Endothelial cell of umbilical vein (primary cell): ENCODE results near the gene AGXT. TPM values are rescaled to one million over a fixed set of nuclear protein-coding genes. Genes with fewer than 3 reads are reported as not detected.

ENCODE experiments used
- BruUV-seq: library from RNA; stranded (reverse); fragments of 400-500 nt; replicated peaks from 2 replicates; lab custom pipeline; 2021; lab: Mats Ljungman, UMichigan
- CTCF ChIA-PET: fragments of 300-600, 350-600 bp; sonication (Branson Sonifier 250); formaldehyde crosslinking; loops from one replicate; lab custom pipeline; 2021; ENCODE audit warnings: antibody characterized with exemption, inconsistent platforms; lab: Charles Lee
- POLR2A ChIA-PET: fragments of 300-600, 350-600 bp; sonication (Branson Sonifier 250); formaldehyde crosslinking; loops from one replicate; lab custom pipeline; 2021; ENCODE audit warnings: antibody characterized with exemption, inconsistent platforms; lab: Charles Lee
- DNase-seq: peaks from one replicate; pipeline ENCODE4 v3.0.0-alpha.2; 2011; ENCODE audit warnings: low read depth, low spot score
- FAIRE-seq: peaks from 2 replicates; lab custom pipeline; 2011; peaks lifted over from hg19 to GRCh38; lab: Jason Lieb, UNC
- H2AFZ ChIP-seq: 2 replicates; pipeline ENCODE4 v1.6.0; 2012; ENCODE audit warnings: low read depth, low read length, control low read depth, inconsistent platforms
- H3K27ac ChIP-seq: 2 replicates; pipeline ENCODE4 v1.5.1; 2011; ENCODE audit warnings: low read depth, mild to moderate bottlenecking, control low read depth, low read length, moderate library complexity; ENCODE audit not compliant: insufficient read depth
- H3K27me3 ChIP-seq, 2 experiments: 2 replicates each; pipeline versions ENCODE4 v1.6.0 to v1.6.1; 2011; ENCODE audit warnings: low read length in 2 of 2, mixed read lengths in 1 of 2; ENCODE audit not compliant: control insufficient read depth in 2 of 2, insufficient read depth in 2 of 2
- H3K36me3 ChIP-seq, 2 experiments: 2 replicates in 1 of 2; 3 replicates in 1 of 2; pipeline ENCODE4 v1.5.1; 2011; ENCODE audit warnings: low read length in 2 of 2, mild to moderate bottlenecking in 1 of 2, moderate library complexity in 1 of 2; ENCODE audit not compliant: control insufficient read depth in 2 of 2, insufficient read depth in 2 of 2; ENCODE audit errors: extremely low read depth in 1 of 2
- H3K4me1 ChIP-seq: 3 replicates; pipeline ENCODE4 v1.5.1; 2011; ENCODE audit warnings: mild to moderate bottlenecking, low read length; ENCODE audit not compliant: control insufficient read depth, insufficient read depth; ENCODE audit errors: extremely low read depth
- H3K4me2 ChIP-seq: 2 replicates; pipeline ENCODE4 v1.6.1; 2011; ENCODE audit warnings: low read length, control low read depth, mixed read lengths; ENCODE audit not compliant: insufficient read depth
- H3K4me3 ChIP-seq, 3 experiments: fragments of 200-600 bp in 1 of 3; sonication (generic), shearing (Covaris generic) in 1 of 3; replicated peaks in 1 of 3; 2 replicates each; pipeline ENCODE4 v1.5.1; 2011 to 2016; ENCODE audit warnings: control low read depth in 3 of 3, low read length in 3 of 3, mild to moderate bottlenecking in 2 of 3, inconsistent platforms in 1 of 3, low read depth in 1 of 3, moderate library complexity in 1 of 3; ENCODE audit not compliant: insufficient read depth in 1 of 3
- H3K79me2 ChIP-seq: 2 replicates; pipeline ENCODE4 v1.6.0; 2012; ENCODE audit warnings: low read length, inconsistent platforms; ENCODE audit not compliant: control insufficient read depth, insufficient read depth
- H3K9ac ChIP-seq: replicated peaks from 2 replicates; pipeline ENCODE3; 2011; ENCODE audit warnings: low read length, control low read depth; ENCODE audit not compliant: insufficient read depth; ENCODE audit errors: extremely low read depth
- H3K9me1 ChIP-seq: replicated peaks from 3 replicates; pipeline ENCODE4 v1.6.0; 2011; ENCODE audit warnings: mild to moderate bottlenecking, low read length; ENCODE audit not compliant: control insufficient read depth, insufficient read depth; ENCODE audit errors: extremely low read depth
- H3K9me3 ChIP-seq: replicated peaks from 2 replicates; pipeline ENCODE4 v1.5.1; 2012; ENCODE audit warnings: low read length, inconsistent platforms; ENCODE audit not compliant: control insufficient read depth, insufficient read depth
- H4K20me1 ChIP-seq: replicated peaks from 2 replicates; pipeline ENCODE3; 2011; ENCODE audit warnings: mild to moderate bottlenecking, low read length; ENCODE audit not compliant: control insufficient read depth, insufficient read depth; ENCODE audit errors: extremely low read depth
- EZH2 ChIP-seq: IDR thresholded peaks from 2 replicates; pipeline ENCODE4 v1.6.1; 2012; ENCODE audit warnings: borderline replicate concordance, low read depth, mild to moderate bottlenecking, moderate library complexity, low read length, inconsistent platforms; ENCODE audit not compliant: severe bottlenecking
- FOS ChIP-seq: IDR thresholded peaks from 2 replicates; pipeline ENCODE4 v1.6.1; 2011; ENCODE audit warnings: mild to moderate bottlenecking, low read length, moderate library complexity, borderline replicate concordance; ENCODE audit not compliant: insufficient read depth
- GATA2 ChIP-seq: IDR thresholded peaks from 2 replicates; pipeline ENCODE4 v1.7.0; 2011; ENCODE audit warnings: low read depth, mild to moderate bottlenecking, moderate library complexity, mixed read lengths, low read length; ENCODE audit not compliant: insufficient read length, insufficient read depth
- JUN ChIP-seq: IDR thresholded peaks from 2 replicates; pipeline ENCODE4 v1.6.1; 2011; ENCODE audit warnings: borderline replicate concordance, low read depth; ENCODE audit not compliant: insufficient read length, insufficient read depth
- MAX ChIP-seq: IDR thresholded peaks from 2 replicates; pipeline ENCODE4 v1.6.1; 2011; ENCODE audit not compliant: insufficient read depth, insufficient read length
- MYC ChIP-seq: IDR thresholded peaks from one replicate; pipeline ENCODE4 v1.6.1; 2011; ENCODE audit warnings: mild to moderate bottlenecking, low read depth, low read length
- POLR2A ChIP-seq: IDR thresholded peaks from 2 replicates; pipeline ENCODE4 v1.6.1; 2012; ENCODE audit warnings: low read depth, mild to moderate bottlenecking, control low read depth, low read length
- POLR2AphosphoS5 ChIP-seq: IDR thresholded peaks from 2 replicates; pipeline ENCODE4 v1.6.1; 2012; ENCODE audit warnings: low read depth, mild to moderate bottlenecking, control low read depth, low read length, moderate library complexity; ENCODE audit not compliant: insufficient read depth
- dilution Hi-C: fragments of 300-500 bp; cut with MboI; formaldehyde crosslinking; loops from one replicate; pipeline ENCODE4 v1.15.0; 2019; ENCODE audit warnings: low sequenced_read_pairs; ENCODE audit not compliant: extremely low pct_ligation_motif_present
- intact Hi-C: fragments of 100-400 bp; cut with micrococcal nuclease; formaldehyde crosslinking; loops from one replicate; pipeline ENCODE4 v1.10.0; 2022
- polyA plus RNA-seq, 4 experiments: library from polyadenylated mRNA; depleted of rRNA in 3 of 4; stranded (reverse) in 3 of 4; unstranded in 1 of 4; fragments of >200 nt; gene quantifications; 2 replicates each; pipeline versions ENCODE4 v1.2.1 to v1.2.3, GENCODE V29; 2011 to 2012; ENCODE audit warnings: missing spikeins in 1 of 4
- total RNA-seq: library from RNA; stranded (reverse); gene quantifications from 2 replicates; pipeline ENCODE4 v1.2.3, GENCODE V29; 2021
- TF ChIP-seq, protein P1 (sequence below), 2 donors: IDR thresholded peaks; 1 replicate in 1 of 2; 2 replicates in 1 of 2; pipeline ENCODE4 v1.5.1; 2011; ENCODE audit warnings: low read length in 2 of 2, mild to moderate bottlenecking in 2 of 2, moderate library complexity in 2 of 2, control low read depth in 1 of 2, inconsistent platforms in 1 of 2, low read depth in 1 of 2; ENCODE audit not compliant: insufficient read depth in 1 of 2; ENCODE audit errors: extremely low read depth in 1 of 2

AGXT gene
- total and polyA plus RNA-seq, 2 donors (not counting 3 experiments of a cell fraction or from before 2014, with no cell fraction given) = not detected

GRCh38 chr2:240858321-240858720, 10.3 kb upstream of the AGXT start:
- POLR2A ChIA-PET = no interaction called here
- Histone ChIP-seq H3K36me3 (no peaks in the 10 kb centered on the region), H2AFZ (no peak overlapping the region), H3K4me2 (no peak overlapping the region), H4K20me1 (no peaks in the 10 kb centered on the region), H3K9me3 (no peaks in the 10 kb centered on the region), H3K4me3 (no peak overlapping the region), H3K27me3 (peaks cover 0 to 2% of the 10 kb centered on the region in 2 experiments), H3K79me2 (no peaks in the 10 kb centered on the region), H3K9ac (no peak overlapping the region), H3K4me1 (no peaks in the 10 kb centered on the region), H3K27ac (no peak overlapping the region), H3K9me1 (no peaks in the 10 kb centered on the region)
- no TSS peak for BruUV-seq
- FAIRE-seq (no peak), DNase-seq (no peak)
- intact Hi-C loops (loop anchor here (10.0 kb wide), 2 partner anchors 286 to 456 kb away; partner anchors contain the start of genes HDLBP, PASK and SEPTIN2), dilution Hi-C loops (no loop called here)
- CTCF ChIA-PET = interaction anchor here (1.1 to 1.6 kb wide), 4 partner anchors 18 to 220 kb away, joined by 4 to 8 read pairs (median 4); no protein-coding TSS in a partner anchor
- TF ChIP-seq JUN = no peak
- TF ChIP-seq, protein P1, sequence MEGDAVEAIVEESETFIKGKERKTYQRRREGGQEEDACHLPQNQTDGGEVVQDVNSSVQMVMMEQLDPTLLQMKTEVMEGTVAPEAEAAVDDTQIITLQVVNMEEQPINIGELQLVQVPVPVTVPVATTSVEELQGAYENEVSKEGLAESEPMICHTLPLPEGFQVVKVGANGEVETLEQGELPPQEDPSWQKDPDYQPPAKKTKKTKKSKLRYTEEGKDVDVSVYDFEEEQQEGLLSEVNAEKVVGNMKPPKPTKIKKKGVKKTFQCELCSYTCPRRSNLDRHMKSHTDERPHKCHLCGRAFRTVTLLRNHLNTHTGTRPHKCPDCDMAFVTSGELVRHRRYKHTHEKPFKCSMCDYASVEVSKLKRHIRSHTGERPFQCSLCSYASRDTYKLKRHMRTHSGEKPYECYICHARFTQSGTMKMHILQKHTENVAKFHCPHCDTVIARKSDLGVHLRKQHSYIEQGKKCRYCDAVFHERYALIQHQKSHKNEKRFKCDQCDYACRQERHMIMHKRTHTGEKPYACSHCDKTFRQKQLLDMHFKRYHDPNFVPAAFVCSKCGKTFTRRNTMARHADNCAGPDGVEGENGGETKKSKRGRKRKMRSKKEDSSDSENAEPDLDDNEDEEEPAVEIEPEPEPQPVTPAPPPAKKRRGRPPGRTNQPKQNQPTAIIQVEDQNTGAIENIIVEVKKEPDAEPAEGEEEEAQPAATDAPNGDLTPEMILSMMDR (IDR thresholded peaks at IDR 0.05; ENCODE audit: extremely low read depth in 1 of 2, insufficient read depth in 1 of 2, low read depth in 1 of 2, low read length in 2 of 2) = no peak
- no peak for TF ChIP-seq EZH2
- TF ChIP-seq POLR2AphosphoS5 = no peak
- no peak for TF ChIP-seq GATA2
- no peak for TF ChIP-seq POLR2A
- TF ChIP-seq MAX = no peak
- no peak for TF ChIP-seq FOS
- no peak for TF ChIP-seq MYC
